ENCODE measurements around the gene SLC34A3. TPM values are rescaled to one million over a fixed set of nuclear protein-coding genes. Genes with fewer than 3 reads are reported as not detected.

SLC34A3 gene
- total RNA-seq, 1 donor from 2014 or later = not detected

- Histone ChIP-seq H3K4me3 (peak within 1 kb of the TSS; percentile 73), H3K36me3 (peaks cover 29% of the 10 kb centered on the region), H3K27ac (replicated peaks) (peak within 1 kb of the TSS; percentile 99), H3K27me3 (ENCODE audit: low read depth) (peaks cover 7% of the 10 kb centered on the region), H3K9me3 (replicated peaks) (no peaks in the 10 kb centered on the region), H3K4me1 (peaks cover 86% of the 10 kb centered on the region)
- DNase-seq = peak; percentile 88
- intact Hi-C loops (cut with micrococcal nuclease) = no loop called here
- TF ChIP-seq CTCF (IDR thresholded peaks at IDR 0.05; ENCODE audit: borderline replicate concordance) = peak; percentile 24
Observed at GRCh38 chr9:137277329-137278041, 46.8 kb downstream of the SLC34A3 start, which contains the start of gene TOR4A. TSS of gene TOR4A (plus strand) at chr9:137277726. CDS start at chr9:137278690, 964 bp downstream.

- no peak for DNase-seq
- Histone ChIP-seq H3K4me3 (peak overlapping the region; percentile 73), H3K27ac (replicated peaks) (peak overlapping the region; percentile 99), H3K36me3 (peaks cover 28% of the 10 kb centered on the region), H3K4me1 (peaks cover 81% of the 10 kb centered on the region), H3K27me3 (ENCODE audit: low read depth) (peaks cover 7% of the 10 kb centered on the region), H3K9me3 (replicated peaks) (no peaks in the 10 kb centered on the region)
- intact Hi-C loops (cut with micrococcal nuclease) = no loop called here
- no peak for TF ChIP-seq CTCF (IDR thresholded peaks at IDR 0.05; ENCODE audit: borderline replicate concordance)
Observed at GRCh38 chr9:137278061-137278701, 47.5 kb downstream of the SLC34A3 start.

- H3K36me3 ChIP-seq = peaks cover 30% of the 10 kb centered on the region
- H3K27me3 ChIP-seq (ENCODE audit: low read depth) = peaks cover 7% of the 10 kb centered on the region
- H3K9me3 ChIP-seq (replicated peaks) = no peaks in the 10 kb centered on the region
- H3K27ac ChIP-seq (replicated peaks) = peak overlapping the region; percentile 99
- peak overlapping the region; percentile 73 for H3K4me3 ChIP-seq
- peaks cover 75% of the 10 kb centered on the region for H3K4me1 ChIP-seq
- no peak for DNase-seq
- TF ChIP-seq CTCF (IDR thresholded peaks at IDR 0.05; ENCODE audit: borderline replicate concordance) = no peak
- intact Hi-C loops (cut with micrococcal nuclease) = no loop called here
Observed at GRCh38 chr9:137278721-137279711, 48.3 kb downstream of the SLC34A3 start.

GRCh38 chr9:137279741-137280473 is 49.2 kb downstream of the SLC34A3 start:
- H3K27ac ChIP-seq (replicated peaks) = peak overlapping the region; percentile 15
- H3K36me3 ChIP-seq = peaks cover 31% of the 10 kb centered on the region
- no peak overlapping the region for H3K4me3 ChIP-seq
- H3K4me1 ChIP-seq = peaks cover 66% of the 10 kb centered on the region
- H3K9me3 ChIP-seq (replicated peaks) = no peaks in the 10 kb centered on the region
- intact Hi-C loops (cut with micrococcal nuclease) = no loop called here
- peaks cover 7% of the 10 kb centered on the region for H3K27me3 ChIP-seq (ENCODE audit: low read depth)
- no peak for TF ChIP-seq CTCF (IDR thresholded peaks at IDR 0.05; ENCODE audit: borderline replicate concordance)
- no peak for DNase-seq
